Fibroblast of lung (primary cell): ENCODE measurements around the gene DTX2. TPM values are rescaled to one million over a fixed set of nuclear protein-coding genes. Genes with fewer than 3 reads are reported as not detected.
A peak's percentile ranks its signal among the peaks of the same experiment; 100 is the strongest.
"Not testable (repeated sequence)": the region's sequence is repeated elsewhere in the genome, so short reads cannot be mapped to it uniquely, and the experiment has no call there.

ENCODE experiments used
- DNase-seq, 2 donors: peaks; one replicate each; pipeline versions ENCODE4 v3.0.0 to v3.0.0-alpha.2; 2010; ENCODE audit warnings: low read depth in 2 of 2
- H2AFZ ChIP-seq: 2 replicates; pipeline ENCODE4 v1.5.1; 2012; ENCODE audit warnings: low read length, control low read depth, inconsistent platforms
- H3K27ac ChIP-seq: 2 replicates; pipeline ENCODE4 v1.5.1; 2011; ENCODE audit warnings: low read length, control low read depth; ENCODE audit not compliant: insufficient read depth
- H3K27me3 ChIP-seq: 2 replicates; pipeline ENCODE4 v1.5.1; 2011; ENCODE audit warnings: mild to moderate bottlenecking, low read length; ENCODE audit not compliant: control insufficient read depth, insufficient read depth
- H3K36me3 ChIP-seq: 2 replicates; pipeline ENCODE4 v1.5.1; 2011; ENCODE audit warnings: low read length; ENCODE audit not compliant: control insufficient read depth, insufficient read depth
- H3K4me1 ChIP-seq: 2 replicates; pipeline ENCODE4 v1.5.1; 2011; ENCODE audit warnings: low read length; ENCODE audit not compliant: control insufficient read depth, insufficient read depth; ENCODE audit errors: extremely low read depth
- H3K4me2 ChIP-seq: 2 replicates; pipeline ENCODE4 v1.5.1; 2011; ENCODE audit warnings: low read length, control low read depth; ENCODE audit not compliant: insufficient read depth; ENCODE audit errors: extremely low read depth
- H3K4me3 ChIP-seq, 4 experiments: fragments of 200-600 bp in 1 of 4; sonication (generic) in 1 of 4; replicated peaks in 1 of 4; 2 replicates each; pipeline ENCODE4 v1.5.1; 2011 to 2016; ENCODE audit warnings: low read length in 4 of 4, low read depth in 3 of 4, mild to moderate bottlenecking in 3 of 4, control low read depth in 2 of 4, inconsistent platforms in 1 of 4, mixed read lengths in 1 of 4; ENCODE audit not compliant: insufficient read depth in 1 of 4; ENCODE audit errors: control extremely low read depth in 1 of 4
- H3K79me2 ChIP-seq: 2 replicates; pipeline ENCODE4 v1.5.1; 2012; ENCODE audit warnings: mild to moderate bottlenecking, low read length, inconsistent platforms; ENCODE audit not compliant: control insufficient read depth, insufficient read depth
- H3K9ac ChIP-seq: 2 replicates; pipeline ENCODE4 v1.5.1; 2011; ENCODE audit warnings: mild to moderate bottlenecking, low read length, control low read depth; ENCODE audit not compliant: insufficient read depth
- H3K9me3 ChIP-seq: 2 replicates; pipeline ENCODE4 v1.5.1; 2012; ENCODE audit warnings: low read depth, low read length; ENCODE audit not compliant: control insufficient read depth, insufficient read depth
- H4K20me1 ChIP-seq: 2 replicates; pipeline ENCODE4 v1.5.1; 2011; ENCODE audit warnings: low read length; ENCODE audit not compliant: control insufficient read depth, insufficient read depth; ENCODE audit errors: extremely low read depth
- CTCF ChIP-seq, 2 donors: IDR thresholded peaks in 1 of 2; conservative IDR thresholded peaks in 1 of 2; 1 replicate in 1 of 2; 2 replicates in 1 of 2; pipeline ENCODE4 v1.5.1; 2011 to 2012; ENCODE audit warnings: low read length in 2 of 2, control low read depth in 1 of 2, inconsistent platforms in 1 of 2, low read depth in 1 of 2, mild to moderate bottlenecking in 1 of 2
- EZH2 ChIP-seq: IDR thresholded peaks from 2 replicates; pipeline ENCODE4 v1.5.1; 2012; ENCODE audit warnings: low read length, control low read depth, mild to moderate bottlenecking; ENCODE audit errors: missing control alignments
- polyA plus RNA-seq, 2 donors: library from polyadenylated mRNA; depleted of rRNA in 1 of 2; stranded (reverse) in 1 of 2; unstranded in 1 of 2; fragments of >200 nt; gene quantifications; 2 replicates each; pipeline ENCODE4 v1.2.1, GENCODE V29; 2011 to 2012; ENCODE audit warnings: missing spikeins in 1 of 2
- total RNA-seq: library from RNA; depleted of rRNA; stranded (reverse); fragments of >200 nt; gene quantifications from 2 replicates; pipeline ENCODE4 v1.2.1, GENCODE V29; 2014

Gene DTX2
- total and polyA plus RNA-seq, 2 donors (not counting 1 experiment from before 2014, with no cell fraction given), result 2.2 to 6.8 TPM

GRCh38 chr7:76514926-76515771 lies 53.6 kb downstream of the DTX2 start:
- H3K79me2 ChIP-seq, result no peaks in the 10 kb centered on the region
- no peak overlapping the region for H3K4me3 ChIP-seq
- H2AFZ ChIP-seq, result no peak overlapping the region
- no peaks in the 10 kb centered on the region for H3K36me3 ChIP-seq
- no peak overlapping the region for H3K4me2 ChIP-seq
- no peaks in the 10 kb centered on the region for H3K9me3 ChIP-seq
- H3K27me3 ChIP-seq, result no peaks in the 10 kb centered on the region
- no peak for DNase-seq
- H3K4me1 ChIP-seq, result no peaks in the 10 kb centered on the region
- H3K9ac ChIP-seq, result no peak overlapping the region
- no peaks in the 10 kb centered on the region for H4K20me1 ChIP-seq
- no peak overlapping the region for H3K27ac ChIP-seq
- TF ChIP-seq EZH2, result no peak
- no peak for TF ChIP-seq CTCF (conservative IDR thresholded peaks at IDR 0.05 in 1 of 2, IDR thresholded peaks at IDR 0.05 in 1 of 2; ENCODE audit: low read depth in 1 of 2, low read length in 2 of 2)

GRCh38 chr7:76515999-76516443 lies 54.5 kb downstream of the DTX2 start:
- H3K27me3 ChIP-seq, result no peaks in the 10 kb centered on the region
- no peaks in the 10 kb centered on the region for H3K79me2 ChIP-seq
- no peak overlapping the region for H3K9ac ChIP-seq
- no peaks in the 10 kb centered on the region for H3K36me3 ChIP-seq
- no peak overlapping the region for H2AFZ ChIP-seq
- no peaks in the 10 kb centered on the region for H3K9me3 ChIP-seq
- no peaks in the 10 kb centered on the region for H4K20me1 ChIP-seq
- no peak overlapping the region for H3K27ac ChIP-seq
- no peak overlapping the region for H3K4me3 ChIP-seq
- H3K4me1 ChIP-seq, result no peaks in the 10 kb centered on the region
- TF ChIP-seq CTCF (conservative IDR thresholded peaks at IDR 0.05 in 1 of 2, IDR thresholded peaks at IDR 0.05 in 1 of 2; ENCODE audit: low read depth in 1 of 2, low read length in 2 of 2) (no peak), EZH2 (no peak)
- peak in 1 of 2 donors; percentile 47 for DNase-seq
- no peak overlapping the region for H3K4me2 ChIP-seq

GRCh38 chr7:76516932-76517331 lies 55.4 kb downstream of the DTX2 start:
- H2AFZ ChIP-seq, H3K4me2 ChIP-seq, H3K4me1 ChIP-seq, H4K20me1 ChIP-seq, H3K79me2 ChIP-seq, DNase-seq, H3K27ac ChIP-seq, H3K27me3 ChIP-seq, H3K9ac ChIP-seq, H3K9me3 ChIP-seq, H3K4me3 ChIP-seq, H3K36me3 ChIP-seq: not testable (repeated sequence)

- not testable (repeated sequence) for H3K79me2 ChIP-seq, H3K4me2 ChIP-seq, H3K27ac ChIP-seq, H3K4me3 ChIP-seq, H2AFZ ChIP-seq, DNase-seq, H3K4me1 ChIP-seq, H3K9ac ChIP-seq, H3K27me3 ChIP-seq, H3K36me3 ChIP-seq, H3K9me3 ChIP-seq, H4K20me1 ChIP-seq
Observed at GRCh38 chr7:76526183-76526582, 64.7 kb downstream of the DTX2 start.

GRCh38 chr7:76531643-76532042 lies 70.1 kb downstream of the DTX2 start:
- not testable (repeated sequence) for H3K9me3 ChIP-seq, H3K9ac ChIP-seq

More at GRCh38 chr7:76531643-76532042, 70.1 kb downstream of the DTX2 start:
- H4K20me1 ChIP-seq, H3K27ac ChIP-seq, H3K4me1 ChIP-seq, H3K36me3 ChIP-seq, H3K27me3 ChIP-seq, H3K4me2 ChIP-seq, DNase-seq, H2AFZ ChIP-seq, H3K79me2 ChIP-seq, H3K4me3 ChIP-seq: not testable (repeated sequence)
